ENCODE measurements around the gene PSME3. TPM values are rescaled to one million over a fixed set of nuclear protein-coding genes. Genes with fewer than 3 reads are reported as not detected.

Gene PSME3
- total and polyA plus RNA-seq, 3 donors from 2014 or later: 79.7 to 135 (median 92.1) TPM

GRCh38 chr17:42787266-42787665 lies 45.9 kb upstream of the PSME3 start:
- no peak for TF ChIP-seq POLR2A (IDR thresholded peaks at IDR 0.05)
- no peak for TF ChIP-seq CTCF (IDR thresholded peaks at IDR 0.05)
- Histone ChIP-seq H3K27ac (no peak overlapping the region), H3K4me3 (no peak overlapping the region), H3K27me3 (no peaks in the 10 kb centered on the region), H3K4me1 (no peaks in the 10 kb centered on the region), H3K36me3 (ENCODE audit: low read depth, missing control alignments) (no peaks in the 10 kb centered on the region), H3K9me3 (no peaks in the 10 kb centered on the region)
- 76 to 83% methylated on average over 11 of the region's 11 CpGs for WGBS, 2 donors
- DNase-seq: no peak
- intact Hi-C loops (cut with DNase I; ENCODE audit: low total_unique reads): no loop called here

DNA sequence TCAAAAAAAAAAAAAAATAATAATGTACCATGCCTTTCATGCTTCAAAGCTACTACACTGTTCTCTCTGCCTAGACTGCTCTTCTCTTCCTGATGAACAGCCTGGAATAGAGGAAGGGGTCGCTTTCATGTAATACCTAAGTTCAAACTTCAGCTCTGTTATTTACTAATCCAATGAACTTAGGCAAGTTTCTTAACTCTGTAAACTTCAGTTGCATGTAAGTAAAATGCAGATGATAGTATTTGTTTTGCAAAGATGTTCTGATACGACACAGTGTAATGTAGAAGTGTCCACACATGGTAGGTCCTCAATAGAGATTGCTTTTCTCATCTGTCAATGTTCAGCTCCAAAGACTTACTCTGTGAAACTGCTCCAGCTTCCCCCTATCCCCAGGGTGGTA lies 41.2 kb upstream of the PSME3 start:
- TF ChIP-seq CTCF (IDR thresholded peaks at IDR 0.05) (no peak), POLR2A (IDR thresholded peaks at IDR 0.05) (no peak)
- no peaks in the 10 kb centered on the region for H3K4me1 ChIP-seq
- intact Hi-C loops (cut with DNase I; ENCODE audit: low total_unique reads): no loop called here
- H3K4me3 ChIP-seq: no peak overlapping the region
- H3K27ac ChIP-seq: no peak overlapping the region
- no peaks in the 10 kb centered on the region for H3K9me3 ChIP-seq
- no peak for DNase-seq
- H3K27me3 ChIP-seq: no peaks in the 10 kb centered on the region
- 85% methylated on average over 2 of the region's 2 CpGs for WGBS, 2 donors
- H3K36me3 ChIP-seq (ENCODE audit: low read depth, missing control alignments): no peaks in the 10 kb centered on the region

GRCh38 chr17:42792545-42792944 lies 40.7 kb upstream of the PSME3 start:
- peaks cover 5% of the 10 kb centered on the region for H3K4me1 ChIP-seq
- H3K9me3 ChIP-seq: no peaks in the 10 kb centered on the region
- intact Hi-C loops (cut with DNase I; ENCODE audit: low total_unique reads): no loop called here
- no peak for TF ChIP-seq CTCF (IDR thresholded peaks at IDR 0.05)
- TF ChIP-seq POLR2A (IDR thresholded peaks at IDR 0.05): no peak
- DNase-seq: no peak
- no peaks in the 10 kb centered on the region for H3K27me3 ChIP-seq
- whole genome bisulfite sequencing, 2 donors: 66 to 68% methylated on average over 5 of the region's 5 CpGs
- no peak overlapping the region for H3K4me3 ChIP-seq
- no peak overlapping the region for H3K27ac ChIP-seq
- no peaks in the 10 kb centered on the region for H3K36me3 ChIP-seq (ENCODE audit: low read depth, missing control alignments)

- no peaks in the 10 kb centered on the region for H3K27me3 ChIP-seq
- no peaks in the 10 kb centered on the region for H3K9me3 ChIP-seq
- H3K36me3 ChIP-seq (ENCODE audit: low read depth, missing control alignments): no peaks in the 10 kb centered on the region
- WGBS, 2 donors: 75 to 77% methylated on average over 4 of the region's 4 CpGs
- peaks cover 11% of the 10 kb centered on the region for H3K4me1 ChIP-seq
- H3K27ac ChIP-seq: no peak overlapping the region
- no peak for TF ChIP-seq CTCF (IDR thresholded peaks at IDR 0.05)
- no peak for TF ChIP-seq POLR2A (IDR thresholded peaks at IDR 0.05)
- intact Hi-C loops (cut with DNase I; ENCODE audit: low total_unique reads): no loop called here
- no peak overlapping the region for H3K4me3 ChIP-seq
- DNase-seq: no peak
These were observed 38.1 kb upstream of the PSME3 start for GRCh38 chr17:42795061-42795460.

- intact Hi-C loops (cut with DNase I; ENCODE audit: low total_unique reads): no loop called here
- DNase-seq: no peak
- H3K36me3 ChIP-seq (ENCODE audit: low read depth, missing control alignments): no peaks in the 10 kb centered on the region
- WGBS, 2 donors: 83 to 87% methylated on average over 10 of the region's 10 CpGs
- H3K4me3 ChIP-seq: no peak overlapping the region
- H3K4me1 ChIP-seq: peaks cover 11% of the 10 kb centered on the region
- no peak for TF ChIP-seq POLR2A (IDR thresholded peaks at IDR 0.05)
- TF ChIP-seq CTCF (IDR thresholded peaks at IDR 0.05): no peak
- no peaks in the 10 kb centered on the region for H3K9me3 ChIP-seq
- H3K27me3 ChIP-seq: no peaks in the 10 kb centered on the region
- H3K27ac ChIP-seq: no peak overlapping the region
These were observed 37.7 kb upstream of the PSME3 start for GRCh38 chr17:42795465-42795864.

Measured in testis (tissue), 3 donors.